ENCODE results near the gene NLRP11. TPM values are rescaled to one million over a fixed set of nuclear protein-coding genes. Genes with fewer than 3 reads are reported as not detected.

Gene NLRP11
- total RNA-seq, 1 experiment from 2014 or later, result not detected

DNA sequence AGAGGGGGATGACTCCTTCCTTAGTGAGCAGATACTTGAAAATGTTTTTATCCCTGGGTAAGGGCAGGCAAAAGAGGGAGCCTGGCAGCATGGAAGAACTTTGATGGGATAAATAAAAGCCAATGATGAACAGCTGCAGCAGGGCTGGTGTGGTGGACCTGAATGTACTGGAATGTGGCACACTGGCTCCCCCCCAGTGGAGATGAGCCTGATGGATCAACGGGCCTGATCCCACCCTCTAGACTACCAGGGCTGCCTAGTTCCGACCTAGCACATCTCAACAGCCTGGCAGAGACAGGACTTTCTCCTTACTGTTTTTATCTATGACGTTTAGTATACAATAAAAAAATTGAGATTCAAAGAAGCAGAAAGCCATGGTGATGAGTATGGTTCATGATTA lies 20.5 kb downstream of the NLRP11 start:
- Mint-ChIP-seq H3K36me3 (ENCODE audit: insufficient read depth in 1 of 3, low read depth in 3 of 3) (peaks cover 4 to 28% (median 8%) of the 10 kb centered on the region in 3 experiments; a peak in 6 of 7 replicates), H3K27me3 (ENCODE audit: low read depth) (no peaks in the 10 kb centered on the region; the same call in 1 of the 2 replicates), H3K4me3 (no peak overlapping the region), H3K27ac (no peak overlapping the region), H3K4me1 (no peaks in the 10 kb centered on the region), H3K9me3 (peaks cover 97% of the 10 kb centered on the region in 2 experiments)
- no peaks in the 10 kb centered on the region for H3K23me2 ChIP-seq (ENCODE audit: insufficient read length, low read depth, low read length, poor library complexity, severe bottlenecking)
- no peaks in the 10 kb centered on the region for H3K79me2 ChIP-seq (ENCODE audit: insufficient read depth, low read length)
- H2BK120ac ChIP-seq (ENCODE audit: low read depth, low read length, poor library complexity, severe bottlenecking), result no peak overlapping the region
- H2AFZ ChIP-seq (ENCODE audit: low read length), result no peak overlapping the region
- H4K20me1 ChIP-seq (ENCODE audit: control insufficient read depth, insufficient read depth, insufficient read length), result no peaks in the 10 kb centered on the region
- no peak overlapping the region for H3T11ph ChIP-seq (ENCODE audit: low read length)
- no peak overlapping the region for H2AK5ac ChIP-seq (ENCODE audit: insufficient read length, low read length)
- H2BK12ac ChIP-seq (ENCODE audit: insufficient read length, low read depth, low read length), result no peak overlapping the region
- no peak overlapping the region for H3K18ac ChIP-seq (ENCODE audit: insufficient read length, low read depth, low read length)
- H3K27ac ChIP-seq (ENCODE audit: insufficient read length, low read depth, low read length), result no peak overlapping the region
- H4K91ac ChIP-seq (ENCODE audit: insufficient read length, low read depth, low read length), result no peak overlapping the region
- DNase-seq, result no peak
- H3K23ac ChIP-seq (ENCODE audit: insufficient read length, low read depth, low read length), result no peak overlapping the region
- H2BK20ac ChIP-seq (ENCODE audit: low read depth, low read length, poor library complexity, severe bottlenecking), result no peak overlapping the region
- H2BK15ac ChIP-seq (ENCODE audit: low read depth, low read length), result no peak overlapping the region
- H3K56ac ChIP-seq (ENCODE audit: insufficient read length, low read depth, low read length), result no peak overlapping the region
- H3K9me3 ChIP-seq (ENCODE audit: control insufficient read depth, low read depth, low read length), result peaks cover 98% of the 10 kb centered on the region
- H3K9ac ChIP-seq (ENCODE audit: extremely low read depth, insufficient read length, low read length), result no peak overlapping the region
- H4K8ac ChIP-seq (replicated peaks; ENCODE audit: insufficient read length, low read depth, low read length), result no peak overlapping the region
- TF ChIP-seq, protein P1, sequence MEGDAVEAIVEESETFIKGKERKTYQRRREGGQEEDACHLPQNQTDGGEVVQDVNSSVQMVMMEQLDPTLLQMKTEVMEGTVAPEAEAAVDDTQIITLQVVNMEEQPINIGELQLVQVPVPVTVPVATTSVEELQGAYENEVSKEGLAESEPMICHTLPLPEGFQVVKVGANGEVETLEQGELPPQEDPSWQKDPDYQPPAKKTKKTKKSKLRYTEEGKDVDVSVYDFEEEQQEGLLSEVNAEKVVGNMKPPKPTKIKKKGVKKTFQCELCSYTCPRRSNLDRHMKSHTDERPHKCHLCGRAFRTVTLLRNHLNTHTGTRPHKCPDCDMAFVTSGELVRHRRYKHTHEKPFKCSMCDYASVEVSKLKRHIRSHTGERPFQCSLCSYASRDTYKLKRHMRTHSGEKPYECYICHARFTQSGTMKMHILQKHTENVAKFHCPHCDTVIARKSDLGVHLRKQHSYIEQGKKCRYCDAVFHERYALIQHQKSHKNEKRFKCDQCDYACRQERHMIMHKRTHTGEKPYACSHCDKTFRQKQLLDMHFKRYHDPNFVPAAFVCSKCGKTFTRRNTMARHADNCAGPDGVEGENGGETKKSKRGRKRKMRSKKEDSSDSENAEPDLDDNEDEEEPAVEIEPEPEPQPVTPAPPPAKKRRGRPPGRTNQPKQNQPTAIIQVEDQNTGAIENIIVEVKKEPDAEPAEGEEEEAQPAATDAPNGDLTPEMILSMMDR (conservative IDR thresholded peaks at IDR 0.05), result no peak
- no peak overlapping the region for H3K4ac ChIP-seq (ENCODE audit: low read depth, low read length)
- H3K79me1 ChIP-seq (ENCODE audit: insufficient read depth, low read depth, low read length, poor library complexity, severe bottlenecking), result no peaks in the 10 kb centered on the region
- no peak overlapping the region for H3K4me2 ChIP-seq (ENCODE audit: insufficient read depth, insufficient read length, low read length)
- H4K5ac ChIP-seq (ENCODE audit: insufficient read length, low read depth, low read length), result no peak overlapping the region
- H3K4me1 ChIP-seq (ENCODE audit: insufficient read depth, low read length), result no peaks in the 10 kb centered on the region
- no peak overlapping the region for H2BK5ac ChIP-seq (ENCODE audit: insufficient read length, low read length)
- H3K14ac ChIP-seq (ENCODE audit: insufficient read depth, low read length), result no peak overlapping the region
- no CpG with 5 or more reads among the region's 3 CpGs for WGBS (ENCODE audit: extremely low coverage, insufficient read length, low lambda C conversion rate)
- H3K27me3 ChIP-seq (ENCODE audit: insufficient read depth, low read length), result no peaks in the 10 kb centered on the region; the same call in 1 of the 2 replicates

Data from H9 (cell line).